HepG2 (cell line): Measurements from ENCODE around the gene LPO. TPM values are rescaled to one million over a fixed set of nuclear protein-coding genes. Genes with fewer than 3 reads are reported as not detected.

ENCODE experiments used
- ATAC-seq: fragments of 200-7000 bp; cut with Tn5 transposase; 3 replicates; pipeline ENCODE4 v1.9.1; 2020; ENCODE audit warnings: mild to moderate bottlenecking, moderate library complexity
- BruUV-seq: library from RNA; stranded (reverse); fragments of 400-500 nt; replicated peaks from 2 replicates; lab custom pipeline; 2021; lab: Mats Ljungman, UMichigan
- CTCF ChIA-PET: fragments of 300-600 bp; formaldehyde crosslinking; extraction: SDS; loops from one replicate; lab custom pipeline; 2021; ENCODE audit warnings: low total read pairs, inconsistent platforms, low intra/inter-chr PET ratio; lab: Yijun Ruan, JAX
- POLR2A ChIA-PET: fragments of 350-600 bp; sonication (Branson Sonifier 250); formaldehyde crosslinking; loops from one replicate; lab custom pipeline; 2020; ENCODE audit warnings: antibody characterized with exemption, inconsistent platforms; lab: Yijun Ruan, JAX
- DNase-seq: peaks from one replicate; pipeline ENCODE4 v3.0.0-alpha.2; 2015; ENCODE audit warnings: low spot score
- FAIRE-seq: peaks from 3 replicates; lab custom pipeline; 2011; peaks lifted over from hg19 to GRCh38; lab: Jason Lieb, UNC
- H2AFZ ChIP-seq: one replicate; pipeline ENCODE4 v1.6.1; 2011; ENCODE audit warnings: low read length, inconsistent platforms
- H3K27ac ChIP-seq: fragments of 300-600 bp; 3 replicates; pipeline ENCODE4 v1.8.0; 2011; ENCODE audit warnings: mixed run types, mild to moderate bottlenecking, mixed read lengths, low read length, inconsistent platforms; ENCODE audit not compliant: insufficient read depth; ENCODE audit errors: extremely low read length
- H3K27me3 ChIP-seq, 2 experiments: fragments of 200-600 bp in 1 of 2; 2 replicates in 1 of 2; 3 replicates in 1 of 2; pipeline versions ENCODE4 v1.6.0 to v1.8.0; 2011; ENCODE audit warnings: low read length in 2 of 2, mild to moderate bottlenecking in 2 of 2, moderate library complexity in 2 of 2, inconsistent platforms in 1 of 2; ENCODE audit not compliant: insufficient read depth in 2 of 2, control insufficient read depth in 1 of 2
- H3K36me3 ChIP-seq, 2 experiments: fragments of 200-600 bp in 1 of 2; replicated peaks in 1 of 2; 2 replicates in 1 of 2; 3 replicates in 1 of 2; pipeline versions ENCODE4 v1.5.1 to v1.8.0; 2011; ENCODE audit warnings: low read length in 2 of 2, inconsistent platforms in 1 of 2; ENCODE audit not compliant: insufficient read depth in 2 of 2, control insufficient read depth in 1 of 2
- H3K4me1 ChIP-seq: 2 replicates; pipeline ENCODE4 v1.5.1; 2012; ENCODE audit warnings: low read length, inconsistent platforms; ENCODE audit not compliant: insufficient read depth
- H3K4me2 ChIP-seq: 2 replicates; pipeline ENCODE4 v1.6.0; 2011; ENCODE audit warnings: low read depth, low read length, inconsistent platforms
- H3K4me3 ChIP-seq, 3 experiments: fragments of 200-600 bp in 1 of 3; sonication (generic), shearing (Covaris generic) in 1 of 3; replicated peaks in 1 of 3; 2 replicates each; pipeline ENCODE4 v1.5.1; 2011 to 2016; ENCODE audit warnings: low read length in 3 of 3, inconsistent platforms in 2 of 3, low read depth in 2 of 3, mild to moderate bottlenecking in 2 of 3, control low read depth in 1 of 3, mixed read lengths in 1 of 3; ENCODE audit not compliant: insufficient read depth in 1 of 3
- H3K79me2 ChIP-seq: one replicate; pipeline ENCODE4 v1.6.1; 2011; ENCODE audit warnings: low read length, inconsistent platforms; ENCODE audit not compliant: insufficient read depth
- H3K9ac ChIP-seq: 2 replicates; pipeline ENCODE4 v1.6.0; 2011; ENCODE audit warnings: mild to moderate bottlenecking, low read depth, low read length, inconsistent platforms; ENCODE audit not compliant: insufficient read depth
- H3K9me3 ChIP-seq: 2 replicates; pipeline ENCODE4 v1.5.1; 2012; ENCODE audit warnings: mild to moderate bottlenecking, low read length
- H4K20me1 ChIP-seq: 2 replicates; pipeline ENCODE4 v1.6.0; 2011; ENCODE audit warnings: inconsistent platforms, mild to moderate bottlenecking, low read length, moderate library complexity; ENCODE audit not compliant: insufficient read depth
- DNMT1 ChIP-seq: sonication (generic); formaldehyde crosslinking; IDR thresholded peaks from 2 replicates; pipeline ENCODE4 v1.5.1; 2020; ENCODE audit warnings: mild to moderate bottlenecking, missing genetic modification reagents
- HIC2 ChIP-seq: sonication (generic); formaldehyde crosslinking; IDR thresholded peaks from 2 replicates; pipeline ENCODE4 v1.9.0; 2022; ENCODE audit warnings: low read depth, missing genetic modification reagents
- HNRNPLL ChIP-seq: fragments of 200-400 bp; formaldehyde crosslinking; IDR thresholded peaks from 2 replicates; pipeline ENCODE4 v1.6.1; 2017; ENCODE audit warnings: mild to moderate bottlenecking, low read depth, low read length; ENCODE audit not compliant: poor library complexity, severe bottlenecking
- IKZF5 ChIP-seq: IDR thresholded peaks from 2 replicates; pipeline ENCODE4 v1.6.1; 2018; ENCODE audit warnings: missing genetic modification reagents, mild to moderate bottlenecking, missing compliant biosample characterization
- MLLT10 ChIP-seq: sonication (generic); formaldehyde crosslinking; IDR thresholded peaks from 2 replicates; pipeline ENCODE4 v1.4.0; 2020; ENCODE audit warnings: missing genetic modification reagents
- MXD1 ChIP-seq: sonication (generic); formaldehyde crosslinking; IDR thresholded peaks from 2 replicates; pipeline ENCODE4 v1.4.0; 2020; ENCODE audit warnings: mild to moderate bottlenecking, missing genetic modification reagents
- PAX8 ChIP-seq: sonication (generic); formaldehyde crosslinking; IDR thresholded peaks from 2 replicates; pipeline ENCODE4 v1.8.0; 2022; ENCODE audit warnings: mild to moderate bottlenecking, missing genetic modification reagents, borderline replicate concordance
- PHF8 ChIP-seq: sonication (generic); formaldehyde crosslinking; IDR thresholded peaks from 2 replicates; pipeline ENCODE4 v1.5.0; 2020; ENCODE audit warnings: missing genetic modification reagents
- RAD21 ChIP-seq: fragments of 450-650 bp; formaldehyde crosslinking; IDR thresholded peaks from 2 replicates; pipeline ENCODE4 v1.5.0; 2020; ENCODE audit warnings: mild to moderate bottlenecking
- SOX5 ChIP-seq: IDR thresholded peaks from 2 replicates; pipeline ENCODE4 v1.6.1; 2016; ENCODE audit warnings: borderline replicate concordance
- ZFP36 ChIP-seq: fragments of 150-350 bp; IDR thresholded peaks from 2 replicates; pipeline ENCODE4 v1.6.1; 2018; ENCODE audit warnings: borderline replicate concordance, low read length, low read depth; ENCODE audit not compliant: partially characterized antibody
- ZFP91 ChIP-seq: sonication (generic); formaldehyde crosslinking; IDR thresholded peaks from 2 replicates; pipeline ENCODE4 v1.9.0; 2022; ENCODE audit warnings: missing genetic modification reagents, mild to moderate bottlenecking, borderline replicate concordance
- ZNF331 ChIP-seq: sonication (generic); formaldehyde crosslinking; IDR thresholded peaks from 2 replicates; pipeline ENCODE4 v1.4.0; 2020; ENCODE audit warnings: missing genetic modification reagents
- ZNF7 ChIP-seq: IDR thresholded peaks from 2 replicates; pipeline ENCODE4 v1.6.1; 2016; ENCODE audit warnings: missing biosample characterization, missing genetic modification reagents
- ZNF704 ChIP-seq: sonication (generic); formaldehyde crosslinking; IDR thresholded peaks from 2 replicates; pipeline ENCODE4 v1.8.1; 2023; ENCODE audit warnings: mild to moderate bottlenecking, inconsistent platforms, moderate library complexity, missing genetic modification reagents, borderline replicate concordance
- ZNF83 ChIP-seq: sonication (generic); formaldehyde crosslinking; IDR thresholded peaks from 2 replicates; pipeline ENCODE4 v1.4.0; 2020; ENCODE audit warnings: missing genetic modification reagents, mild to moderate bottlenecking, borderline replicate concordance
- WGBS: methylation state at CpG from one replicate; pipeline ENCODE4 v1.1.6; 2017; ENCODE audit warnings: low lambda C conversion rate; 5-methylcytosine and 5-hydroxymethylcytosine counted together
- in situ Hi-C: cut with HindIII; loops from 2 replicates; pipeline ENCODE4 v1.10.0; 2017; ENCODE audit warnings: low pct_unique_long_range_greater_than_20kb; ENCODE audit not compliant: extremely low pct_ligation_motif_present
- intact Hi-C: fragments of 100-400 bp; cut with micrococcal nuclease; formaldehyde crosslinking; loops from one replicate; pipeline ENCODE4 v1.10.0; 2022; ENCODE audit not compliant: unreplicated experiment
- polyA plus RNA-seq, 8 experiments: library from polyadenylated mRNA; depleted of rRNA in 3 of 8; stranded (reverse) in 7 of 8; unstranded in 1 of 8; fragments of >200 nt; fragmentation: Illumina TruSeq in 4 of 8; extraction: Trizol in 4 of 8; gene quantifications; 2 replicates each; pipeline versions ENCODE4 v1.2.1 to v1.2.3, GENCODE V29; 2011 to 2016; ENCODE audit warnings: low read depth in 4 of 8, missing spikeins in 1 of 8, mixed read lengths in 1 of 8; ENCODE audit not compliant: insufficient read depth in 1 of 8
- total RNA-seq, 5 experiments: library from RNA; depleted of rRNA; stranded (reverse); fragments of >200 nt; fragmentation: Illumina TruSeq; extraction: Trizol; gene quantifications; 2 replicates each; pipeline ENCODE4 v1.2.3, GENCODE V29; 2016; ENCODE audit warnings: low read depth in 1 of 5

LPO gene
- total and polyA plus RNA-seq, 2 of the 13 experiments (the other 11 are each of a cell fraction or from before 2014, with no cell fraction given), result not detected

GRCh38 chr17:58308173-58308984 is 70.0 kb downstream of the LPO start:
- intact Hi-C loops, result loop anchor here (2.0 kb wide), 1 partner anchor 138 kb away; no protein-coding TSS in a partner anchor
- peak; percentile 39 for DNase-seq
- in situ Hi-C loops, result loop anchor here (5.0 kb wide), 1 partner anchor 139 kb away; no protein-coding TSS in a partner anchor
- Histone ChIP-seq H2AFZ (no peak overlapping the region), H3K9ac (no peak overlapping the region), H3K79me2 (no peaks in the 10 kb centered on the region), H3K36me3 (no peaks in the 10 kb centered on the region), H3K27ac (no peak overlapping the region), H3K4me2 (peak overlapping the region; percentile 56), H3K4me3 (peak overlapping the region in 1 of 3 experiments; percentile 44; a peak in 1 of 6 replicates), H3K4me1 (peaks cover 18% of the 10 kb centered on the region), H3K27me3 (peaks cover 30 to 91% of the 10 kb centered on the region in 2 experiments; a peak in 4 of 5 replicates), H3K9me3 (no peaks in the 10 kb centered on the region), H4K20me1 (no peaks in the 10 kb centered on the region)
- peak; percentile 28 for FAIRE-seq
- no TSS peak for BruUV-seq
- peak; percentile 88 for ATAC-seq
- WGBS, result 22% methylated on average over 24 of the region's 32 CpGs
- ChIA-PET CTCF (interaction anchor here (2.2 to 2.4 kb wide), 2 partner anchors 9 to 139 kb away, joined by 9 to 24 read pairs; no protein-coding TSS in a partner anchor), POLR2A (interaction anchor here (0.9 to 1.6 kb wide), 4 partner anchors 9 to 109 kb away, joined by 3 to 4 read pairs (median 3); partner anchors contain the start of gene RNF43)
- TF ChIP-seq ZNF331 (CRISPR knock-in tag), result 0 out of 2 replicates have a peak, but pooled peaks have one; percentile 29
- peak; percentile 54; the same call in 1 of the 2 replicates for TF ChIP-seq MXD1
- TF ChIP-seq MLLT10 (CRISPR knock-in tag), result no peak
- peak; percentile 51; the same call in 1 of the 2 replicates for TF ChIP-seq DNMT1 (CRISPR knock-in tag)
- no peak for TF ChIP-seq SOX5 (CRISPR knock-in tag)
- TF ChIP-seq IKZF5 (CRISPR knock-in tag), result peak; percentile 29; the same call in 1 of the 2 replicates
- peak; percentile 31 for TF ChIP-seq ZFP36
- TF ChIP-seq PAX8 (CRISPR knock-in tag), result no peak
- peak; percentile 20; the same call in 1 of the 2 replicates for TF ChIP-seq PHF8 (CRISPR knock-in tag)
- TF ChIP-seq ZNF7, result no peak
- peak; percentile 69; the same call in 1 of the 2 replicates for TF ChIP-seq HIC2 (CRISPR knock-in tag)
- TF ChIP-seq ZFP91 (CRISPR knock-in tag), result peak; percentile 33; the same call in 1 of the 2 replicates
- peak; percentile 25; the same call in 1 of the 2 replicates for TF ChIP-seq ZNF83 (CRISPR knock-in tag)
- TF ChIP-seq HNRNPLL, result peak; percentile 62
- TF ChIP-seq RAD21, result peak; percentile 83
- no peak for TF ChIP-seq ZNF704 (CRISPR knock-in tag)
